SK-N-SH treated with all-trans-retinoic acid at 6 μM for 48 hours (cell line): ENCODE data around the gene EDA.

ENCODE experiments used
- ATAC-seq: fragments of 200-7000 bp; cut with Tn5 transposase; 3 replicates; pipeline ENCODE4 v1.9.1; 2020; ENCODE audit warnings: mild to moderate bottlenecking, moderate library complexity
- ARNTL ChIP-seq: fragments of 450-650 bp; formaldehyde crosslinking; IDR thresholded peaks from 2 replicates; pipeline ENCODE4 v1.5.0; 2020; ENCODE audit warnings: low read depth, mild to moderate bottlenecking, moderate library complexity, borderline replicate concordance
- CREB5 ChIP-seq: fragments of 250-450 bp; sonication (Bioruptor Pico); IDR thresholded peaks from 2 replicates; pipeline ENCODE4 v1.5.1; 2020; ENCODE audit warnings: low read depth, mild to moderate bottlenecking, moderate library complexity
- CSDC2 ChIP-seq: fragments of 250-450 bp; sonication (Bioruptor Pico); IDR thresholded peaks from 2 replicates; pipeline ENCODE4 v1.5.0; 2020; ENCODE audit warnings: mild to moderate bottlenecking, moderate library complexity
- CSRNP3 ChIP-seq: fragments of 250-450 bp; sonication (Bioruptor Pico); IDR thresholded peaks from 2 replicates; pipeline ENCODE4 v1.5.1; 2021; ENCODE audit warnings: mild to moderate bottlenecking, moderate library complexity
- ESRRG ChIP-seq: fragments of 250-450 bp; sonication (Bioruptor Pico); IDR thresholded peaks from 2 replicates; pipeline ENCODE4 v1.6.1; 2021; ENCODE audit warnings: mild to moderate bottlenecking
- GLIS3 ChIP-seq: fragments of 250-450 bp; sonication (Bioruptor Pico); IDR thresholded peaks from 2 replicates; pipeline ENCODE4 v1.5.0; 2020; ENCODE audit warnings: mild to moderate bottlenecking, moderate library complexity
- ISL1 ChIP-seq: fragments of 250-450 bp; sonication (Bioruptor Pico); IDR thresholded peaks from 2 replicates; pipeline ENCODE4 v2.1.2; 2022; ENCODE audit warnings: mild to moderate bottlenecking, moderate library complexity
- PATZ1 ChIP-seq: fragments of 250-450 bp; sonication (Bioruptor Pico); IDR thresholded peaks from 2 replicates; pipeline ENCODE4 v1.8.0; 2020; ENCODE audit warnings: mild to moderate bottlenecking, moderate library complexity, borderline replicate concordance
- POU6F1 ChIP-seq: fragments of 250-450 bp; sonication (Bioruptor Pico); IDR thresholded peaks from 2 replicates; pipeline ENCODE4 v1.8.0; 2021; ENCODE audit warnings: low read depth, mild to moderate bottlenecking, moderate library complexity, borderline replicate concordance
- PPARA ChIP-seq: fragments of 250-450 bp; sonication (Bioruptor Pico); IDR thresholded peaks from 2 replicates; pipeline ENCODE4 v1.5.0; 2020; ENCODE audit warnings: mild to moderate bottlenecking, borderline replicate concordance
- RARB ChIP-seq: fragments of 250-450 bp; sonication (Bioruptor Pico); IDR thresholded peaks from 2 replicates; pipeline ENCODE4 v1.8.0; 2021; ENCODE audit warnings: mild to moderate bottlenecking, moderate library complexity
- SNAI2 ChIP-seq: fragments of 250-450 bp; sonication (Bioruptor Pico); IDR thresholded peaks from 2 replicates; pipeline ENCODE4 v1.5.0; 2020; ENCODE audit warnings: mild to moderate bottlenecking, moderate library complexity
- TCF4 ChIP-seq: fragments of 250-450 bp; sonication (Bioruptor Pico); IDR thresholded peaks from 2 replicates; pipeline ENCODE4 v1.8.0; 2021; ENCODE audit warnings: mild to moderate bottlenecking, moderate library complexity, borderline replicate concordance
- TOX ChIP-seq: fragments of 250-450 bp; sonication (Bioruptor Pico); IDR thresholded peaks from 2 replicates; pipeline ENCODE4 v1.8.0; 2021; ENCODE audit warnings: mild to moderate bottlenecking, moderate library complexity, borderline replicate concordance
- TSHZ2 ChIP-seq: fragments of 250-450 bp; sonication (Bioruptor Pico); IDR thresholded peaks from 2 replicates; pipeline ENCODE4 v1.5.0; 2020; ENCODE audit warnings: mild to moderate bottlenecking, moderate library complexity
- ZC3H10 ChIP-seq: fragments of 250-450 bp; sonication (Bioruptor Pico); IDR thresholded peaks from 2 replicates; pipeline ENCODE4 v1.5.1; 2021; ENCODE audit warnings: mild to moderate bottlenecking, moderate library complexity
- ZFP3 ChIP-seq: fragments of 250-450 bp; sonication (Bioruptor Pico); IDR thresholded peaks from 2 replicates; pipeline ENCODE4 v1.5.0; 2020; ENCODE audit warnings: mild to moderate bottlenecking, moderate library complexity
- ZFP30 ChIP-seq: fragments of 450-650 bp; formaldehyde crosslinking; IDR thresholded peaks from 2 replicates; pipeline ENCODE4 v1.5.0; 2022; ENCODE audit warnings: mild to moderate bottlenecking, moderate library complexity
- ZNF70 ChIP-seq: fragments of 450-650 bp; formaldehyde crosslinking; IDR thresholded peaks from 2 replicates; pipeline ENCODE4 v1.5.0; 2020; ENCODE audit warnings: mild to moderate bottlenecking, moderate library complexity
- ZNF8 ChIP-seq: fragments of 450-650 bp; formaldehyde crosslinking; IDR thresholded peaks from 2 replicates; pipeline ENCODE4 v1.5.0; 2020; ENCODE audit warnings: mild to moderate bottlenecking, moderate library complexity

EDA gene

GRCh38 chrX:70039758-70040157, 423.8 kb downstream of the EDA start:
- no peak for TF ChIP-seq ISL1 (CRISPR knock-in tag)
- TF ChIP-seq ARNTL = no peak
- TF ChIP-seq ZFP30 (CRISPR knock-in tag) = no peak
- TF ChIP-seq ZNF8 = no peak
- no peak for TF ChIP-seq TCF4
- no peak for TF ChIP-seq CSRNP3 (CRISPR knock-in tag)
- TF ChIP-seq ZNF70 (CRISPR knock-in tag) = no peak
- no peak for TF ChIP-seq TOX (CRISPR knock-in tag)
- no peak for TF ChIP-seq CREB5 (CRISPR knock-in tag)
- TF ChIP-seq TSHZ2 (CRISPR knock-in tag) = no peak
- no peak for ATAC-seq

- ATAC-seq = no peak
- no peak for TF ChIP-seq ZNF70 (CRISPR knock-in tag)
- no peak for TF ChIP-seq SNAI2 (CRISPR knock-in tag)
- no peak for TF ChIP-seq ISL1 (CRISPR knock-in tag)
- TF ChIP-seq, all 23 proteins: peak for 0
These were observed 426.1 kb downstream of the EDA start for GRCh38 chrX:70041993-70042392.

- TF ChIP-seq PPARA (CRISPR knock-in tag) (no peak), RARB (CRISPR knock-in tag) (no peak), ISL1 (CRISPR knock-in tag) (no peak), SNAI2 (CRISPR knock-in tag) (no peak), PATZ1 (CRISPR knock-in tag) (no peak), ZFP30 (CRISPR knock-in tag) (no peak), ZNF8 (no peak), TOX (CRISPR knock-in tag) (no peak), ESRRG (CRISPR knock-in tag) (no peak), CSRNP3 (CRISPR knock-in tag) (no peak), CSDC2 (CRISPR knock-in tag) (no peak), TCF4 (no peak)
- no peak for ATAC-seq
These were observed 426.8 kb downstream of the EDA start for GRCh38 chrX:70042399-70043371.

GRCh38 chrX:70043685-70044084, 427.8 kb downstream of the EDA start:
- TF ChIP-seq SNAI2 (CRISPR knock-in tag) = no peak
- TF ChIP-seq ARNTL = no peak
- TF ChIP-seq RARB (CRISPR knock-in tag) = no peak
- TF ChIP-seq GLIS3 = no peak
- no peak for TF ChIP-seq ESRRG (CRISPR knock-in tag)
- no peak for TF ChIP-seq ISL1 (CRISPR knock-in tag)
- no peak for TF ChIP-seq TOX (CRISPR knock-in tag)
- TF ChIP-seq ZFP30 (CRISPR knock-in tag) = no peak
- no peak for TF ChIP-seq PPARA (CRISPR knock-in tag)
- no peak for TF ChIP-seq ZFP3 (CRISPR knock-in tag)
- TF ChIP-seq ZC3H10 = no peak
- TF ChIP-seq POU6F1 (CRISPR knock-in tag) = no peak
- ATAC-seq = no peak
